ENCODE data around the gene CD79A. TPM values are rescaled to one million over a fixed set of nuclear protein-coding genes. Genes with fewer than 3 reads are reported as not detected.

The CD79A gene
- total RNA-seq, 2 donors from 2014 or later: 0.59 TPM; not detected in 1

- WGBS: 78% methylated on average over 2 of the region's 2 CpGs
- no peak overlapping the region for H3K4me3 ChIP-seq
Observed at GRCh38 chr19:41849067-41849466, 28.0 kb upstream of the CD79A start.

DNA sequence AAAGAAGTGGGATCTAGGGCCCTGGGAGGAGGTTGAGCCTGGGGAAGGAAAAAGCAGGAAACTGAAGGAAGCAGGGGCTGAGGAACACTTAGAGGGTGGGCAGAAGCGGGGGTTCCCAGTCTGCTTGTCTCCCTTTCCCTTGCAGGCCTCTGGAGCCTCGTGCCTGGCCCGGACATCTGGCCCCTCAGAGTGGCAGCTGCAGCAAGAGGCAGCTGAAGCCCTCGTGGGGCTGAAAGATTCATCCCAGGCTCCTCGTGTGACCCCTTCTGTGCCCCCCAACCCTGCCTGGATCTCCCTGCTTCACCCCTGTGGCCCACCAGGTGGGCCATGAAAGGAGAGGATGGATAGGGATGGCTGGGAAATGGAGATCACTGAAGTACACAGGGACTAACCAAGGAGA lies 26.7 kb upstream of the CD79A start:
- no peak overlapping the region for H3K4me3 ChIP-seq
- 75% methylated on average over 5 of the region's 5 CpGs for WGBS

More at GRCh38 chr19:41849067-41849466, 28.0 kb upstream of the CD79A start:
- Histone ChIP-seq H3K9me3 (no peaks in the 10 kb centered on the region), H3K27ac (no peak overlapping the region), H3K36me3 (no peaks in the 10 kb centered on the region), H3K27me3 (replicated peaks; ENCODE audit: insufficient read depth) (no peaks in the 10 kb centered on the region), H3K4me1 (replicated peaks) (no peaks in the 10 kb centered on the region)
- DNase-seq (ENCODE audit: low spot score): no peak
- intact Hi-C loops (cut with DNase I): no loop called here
- TF ChIP-seq CTCF (IDR thresholded peaks at IDR 0.05) (no peak), POLR2A (IDR thresholded peaks at IDR 0.05) (no peak), POLR2AphosphoS5 (IDR thresholded peaks at IDR 0.05) (no peak)

DNA sequence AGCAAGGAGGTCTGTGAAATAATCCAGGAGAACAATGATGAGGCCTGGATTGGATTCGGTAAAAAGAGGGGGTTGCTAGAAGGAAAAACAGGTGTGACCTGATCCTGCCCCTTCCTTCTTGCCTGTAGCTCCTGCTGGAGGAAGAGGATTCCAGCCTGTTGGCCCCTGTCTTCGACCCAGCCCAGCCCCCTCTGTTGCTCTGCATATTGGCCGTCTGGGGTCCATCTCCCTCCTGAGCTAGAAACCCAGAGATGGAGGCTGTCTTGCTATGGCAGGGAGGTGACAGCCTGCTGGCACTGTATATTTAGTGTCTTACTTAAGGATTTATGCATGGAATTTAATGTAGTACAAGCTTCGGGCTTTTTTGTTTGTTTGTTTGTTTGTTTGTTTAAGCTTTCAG lies 25.6 kb upstream of the CD79A start:
- no peaks in the 10 kb centered on the region for H3K4me1 ChIP-seq (replicated peaks)
- no peak overlapping the region for H3K4me3 ChIP-seq
- no peak overlapping the region for H3K27ac ChIP-seq
- H3K9me3 ChIP-seq: no peaks in the 10 kb centered on the region
- intact Hi-C loops (cut with DNase I): no loop called here
- WGBS: 30% methylated on average over 4 of the region's 4 CpGs
- no peak for TF ChIP-seq CTCF (IDR thresholded peaks at IDR 0.05)
- no peak for TF ChIP-seq POLR2A (IDR thresholded peaks at IDR 0.05)
- TF ChIP-seq POLR2AphosphoS5 (IDR thresholded peaks at IDR 0.05): no peak
- H3K36me3 ChIP-seq: no peaks in the 10 kb centered on the region
- H3K27me3 ChIP-seq (replicated peaks; ENCODE audit: insufficient read depth): no peaks in the 10 kb centered on the region
- no peak for DNase-seq (ENCODE audit: low spot score)

More for the DNA sequence above, 26.7 kb upstream of the CD79A start:
- H3K4me1 ChIP-seq (replicated peaks): no peaks in the 10 kb centered on the region
- intact Hi-C loops (cut with DNase I): no loop called here
- H3K27ac ChIP-seq: no peak overlapping the region
- no peaks in the 10 kb centered on the region for H3K36me3 ChIP-seq
- TF ChIP-seq CTCF (IDR thresholded peaks at IDR 0.05) (no peak), POLR2AphosphoS5 (IDR thresholded peaks at IDR 0.05) (no peak), POLR2A (IDR thresholded peaks at IDR 0.05) (no peak)
- no peaks in the 10 kb centered on the region for H3K9me3 ChIP-seq
- no peaks in the 10 kb centered on the region for H3K27me3 ChIP-seq (replicated peaks; ENCODE audit: insufficient read depth)
- DNase-seq (ENCODE audit: low spot score): no peak

DNA sequence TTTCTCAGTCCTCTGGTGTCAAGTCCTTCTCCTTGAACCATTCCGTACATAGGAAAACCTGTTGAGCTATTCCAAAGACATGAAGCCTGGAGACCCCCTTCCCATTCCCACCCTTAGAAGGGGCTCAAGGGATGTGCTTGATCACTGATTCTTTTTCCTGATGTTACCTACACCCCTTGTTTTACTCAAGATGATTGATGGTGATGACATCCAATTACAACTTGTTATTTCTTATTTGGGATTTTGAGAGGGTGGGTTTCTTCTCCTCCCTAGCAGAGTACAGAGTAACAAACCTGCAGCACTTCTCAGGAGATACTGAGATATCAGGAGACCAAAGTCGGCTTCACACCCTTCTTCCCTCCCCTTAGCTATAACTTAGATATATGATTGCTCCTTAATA lies 23.7 kb upstream of the CD79A start:
- intact Hi-C loops (cut with DNase I): no loop called here
- no peak for DNase-seq (ENCODE audit: low spot score)
- no peaks in the 10 kb centered on the region for H3K27me3 ChIP-seq (replicated peaks; ENCODE audit: insufficient read depth)
- WGBS: 50% methylated on average over 2 of the region's 2 CpGs
- no peak overlapping the region for H3K4me3 ChIP-seq
- TF ChIP-seq CTCF (IDR thresholded peaks at IDR 0.05) (no peak), POLR2AphosphoS5 (IDR thresholded peaks at IDR 0.05) (no peak), POLR2A (IDR thresholded peaks at IDR 0.05) (no peak)
- no peaks in the 10 kb centered on the region for H3K36me3 ChIP-seq
- no peaks in the 10 kb centered on the region for H3K4me1 ChIP-seq (replicated peaks)
- H3K9me3 ChIP-seq: no peaks in the 10 kb centered on the region
- H3K27ac ChIP-seq: no peak overlapping the region

DNA sequence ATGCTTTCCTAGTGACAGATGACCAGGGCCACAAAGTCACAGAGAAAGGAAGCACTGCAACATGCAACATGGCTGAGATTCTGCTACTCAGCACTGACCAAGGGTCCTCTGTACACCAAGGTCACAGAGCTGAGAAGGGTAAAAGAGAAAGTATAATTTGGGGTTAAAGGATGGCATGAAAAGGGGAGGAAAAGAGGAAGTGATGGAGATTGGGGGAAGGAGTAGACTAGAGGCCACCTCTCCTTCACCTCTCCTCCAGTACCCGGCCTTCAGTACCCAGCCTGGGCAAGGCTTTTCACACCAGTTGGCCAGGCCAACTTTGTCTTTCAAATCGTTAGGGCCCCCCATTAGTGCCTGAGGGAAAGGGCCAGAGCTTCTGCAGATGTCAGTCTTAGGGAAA lies 23.3 kb upstream of the CD79A start:
- Histone ChIP-seq H3K36me3 (no peaks in the 10 kb centered on the region), H3K4me3 (no peak overlapping the region), H3K27me3 (replicated peaks; ENCODE audit: insufficient read depth) (no peaks in the 10 kb centered on the region), H3K27ac (no peak overlapping the region), H3K9me3 (no peaks in the 10 kb centered on the region), H3K4me1 (replicated peaks) (no peaks in the 10 kb centered on the region)
- no peak for TF ChIP-seq POLR2A (IDR thresholded peaks at IDR 0.05)
- TF ChIP-seq POLR2AphosphoS5 (IDR thresholded peaks at IDR 0.05): no peak
- no peak for TF ChIP-seq CTCF (IDR thresholded peaks at IDR 0.05)
- intact Hi-C loops (cut with DNase I): no loop called here
- 74% methylated on average over 2 of the region's 2 CpGs for WGBS
- no peak for DNase-seq (ENCODE audit: low spot score)
